ENCODE data around the gene MAGI1.

DNA sequence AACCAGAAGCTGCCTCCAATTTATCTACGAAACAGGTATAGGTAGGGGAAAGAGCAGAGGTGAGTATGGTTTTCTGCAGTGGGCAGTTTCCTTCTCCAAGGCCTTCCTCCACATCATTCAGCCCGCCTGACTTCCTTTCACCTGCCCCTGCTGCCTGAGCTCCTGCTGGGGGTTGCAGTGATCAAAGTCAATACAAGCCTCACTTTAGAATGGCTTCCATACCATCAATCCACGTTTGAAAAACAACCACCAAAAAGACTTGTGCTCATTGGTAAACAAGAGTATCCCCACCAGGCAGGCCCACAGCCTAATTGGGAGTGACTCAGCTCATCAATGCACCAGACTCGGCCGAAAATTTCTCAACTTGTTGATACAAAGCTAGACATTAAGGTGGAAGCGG is 159.9 kb downstream of the MAGI1 start:
- TF ChIP-seq POLR2A (IDR thresholded peaks at IDR 0.05) (no peak), POLR2AphosphoS5 (IDR thresholded peaks at IDR 0.05) (no peak)
- TF ChIP-seq, protein P1, sequence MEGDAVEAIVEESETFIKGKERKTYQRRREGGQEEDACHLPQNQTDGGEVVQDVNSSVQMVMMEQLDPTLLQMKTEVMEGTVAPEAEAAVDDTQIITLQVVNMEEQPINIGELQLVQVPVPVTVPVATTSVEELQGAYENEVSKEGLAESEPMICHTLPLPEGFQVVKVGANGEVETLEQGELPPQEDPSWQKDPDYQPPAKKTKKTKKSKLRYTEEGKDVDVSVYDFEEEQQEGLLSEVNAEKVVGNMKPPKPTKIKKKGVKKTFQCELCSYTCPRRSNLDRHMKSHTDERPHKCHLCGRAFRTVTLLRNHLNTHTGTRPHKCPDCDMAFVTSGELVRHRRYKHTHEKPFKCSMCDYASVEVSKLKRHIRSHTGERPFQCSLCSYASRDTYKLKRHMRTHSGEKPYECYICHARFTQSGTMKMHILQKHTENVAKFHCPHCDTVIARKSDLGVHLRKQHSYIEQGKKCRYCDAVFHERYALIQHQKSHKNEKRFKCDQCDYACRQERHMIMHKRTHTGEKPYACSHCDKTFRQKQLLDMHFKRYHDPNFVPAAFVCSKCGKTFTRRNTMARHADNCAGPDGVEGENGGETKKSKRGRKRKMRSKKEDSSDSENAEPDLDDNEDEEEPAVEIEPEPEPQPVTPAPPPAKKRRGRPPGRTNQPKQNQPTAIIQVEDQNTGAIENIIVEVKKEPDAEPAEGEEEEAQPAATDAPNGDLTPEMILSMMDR (IDR thresholded peaks at IDR 0.05 in 8 of 11, conservative IDR thresholded peaks at IDR 0.05 in 3 of 11), result no peak
